HUES64 (cell line): ENCODE measurements around the gene INSM1.

Source experiments
- H3K27ac ChIP-seq: 2 replicates; pipeline ENCODE4 v1.7.0; 2013; ENCODE audit warnings: low read depth, low read length, inconsistent platforms
- H3K27me3 ChIP-seq: 2 replicates; pipeline ENCODE4 v1.6.1; 2013; ENCODE audit warnings: mild to moderate bottlenecking, low read length; ENCODE audit not compliant: insufficient read depth
- H3K36me3 ChIP-seq: 2 replicates; pipeline ENCODE4 v1.6.1; 2013; ENCODE audit warnings: mild to moderate bottlenecking, low read length; ENCODE audit not compliant: insufficient read depth
- H3K4me1 ChIP-seq: 2 replicates; pipeline ENCODE4 v1.6.1; 2013; ENCODE audit warnings: mild to moderate bottlenecking, low read length, moderate library complexity; ENCODE audit not compliant: insufficient read depth
- H3K4me3 ChIP-seq: 2 replicates; pipeline ENCODE4 v1.5.1; 2013; ENCODE audit warnings: mild to moderate bottlenecking, low read length, moderate library complexity
- H3K9ac ChIP-seq: 2 replicates; pipeline ENCODE4 v1.6.1; 2013; ENCODE audit warnings: mild to moderate bottlenecking, low read depth, low read length
- H3K9me3 ChIP-seq: 2 replicates; pipeline ENCODE4 v1.6.1; 2013; ENCODE audit warnings: low read depth, low read length; ENCODE audit not compliant: insufficient read depth
- WGBS: fragments of 150-250, 120-280 bp; methylation state at CpG from one replicate; pipeline ENCODE4 v1.1.7; 2013; ENCODE audit warnings: missing lambda C conversion rate; 5-methylcytosine and 5-hydroxymethylcytosine counted together

Gene INSM1

GRCh38 chr20:20362774-20363433, 5.0 kb upstream of the INSM1 start:
- no peak overlapping the region for H3K27ac ChIP-seq
- H3K36me3 ChIP-seq: no peaks in the 10 kb centered on the region
- H3K27me3 ChIP-seq: peaks cover 96% of the 10 kb centered on the region
- H3K9me3 ChIP-seq: no peaks in the 10 kb centered on the region
- H3K4me1 ChIP-seq: peaks cover 19% of the 10 kb centered on the region
- H3K9ac ChIP-seq: no peak overlapping the region
- peak overlapping the region; percentile 48 for H3K4me3 ChIP-seq
- 1% methylated on average over 16 of the region's 17 CpGs for WGBS

GRCh38 chr20:20363434-20363798, 4.5 kb upstream of the INSM1 start:
- Histone ChIP-seq H3K9ac (0 out of 2 replicates have a peak overlapping the region, but pooled peaks have one; percentile 24), H3K4me1 (peaks cover 19% of the 10 kb centered on the region), H3K27me3 (peaks cover 100% of the 10 kb centered on the region), H3K27ac (no peak overlapping the region), H3K4me3 (peak overlapping the region; percentile 48), H3K36me3 (no peaks in the 10 kb centered on the region), H3K9me3 (no peaks in the 10 kb centered on the region)
- WGBS: 1% methylated on average over 15 of the region's 15 CpGs

- H3K9ac ChIP-seq: peak overlapping the region; percentile 24; the same call in 1 of the 2 replicates
- H3K27me3 ChIP-seq: peaks cover 100% of the 10 kb centered on the region
- WGBS: under 1% methylated on average over 70 of the region's 70 CpGs
- no peaks in the 10 kb centered on the region for H3K36me3 ChIP-seq
- peak overlapping the region; percentile 48 for H3K4me3 ChIP-seq
- peaks cover 19% of the 10 kb centered on the region for H3K4me1 ChIP-seq
- H3K27ac ChIP-seq: no peak overlapping the region
- no peaks in the 10 kb centered on the region for H3K9me3 ChIP-seq
Observed at GRCh38 chr20:20363799-20364592, 3.9 kb upstream of the INSM1 start.

GRCh38 chr20:20364593-20365479, 3.1 kb upstream of the INSM1 start:
- H3K4me3 ChIP-seq: peak overlapping the region; percentile 48
- H3K9ac ChIP-seq: no peak overlapping the region
- H3K27me3 ChIP-seq: peaks cover 100% of the 10 kb centered on the region
- H3K4me1 ChIP-seq: peaks cover 19% of the 10 kb centered on the region
- no peaks in the 10 kb centered on the region for H3K36me3 ChIP-seq
- H3K9me3 ChIP-seq: no peaks in the 10 kb centered on the region
- no peak overlapping the region for H3K27ac ChIP-seq
- 1% methylated on average over 70 of the region's 70 CpGs for WGBS

GRCh38 chr20:20365480-20366161, 2.3 kb upstream of the INSM1 start:
- H3K27me3 ChIP-seq: peaks cover 100% of the 10 kb centered on the region
- H3K36me3 ChIP-seq: no peaks in the 10 kb centered on the region
- H3K9me3 ChIP-seq: no peaks in the 10 kb centered on the region
- H3K4me3 ChIP-seq: peak overlapping the region; percentile 48
- 4% methylated on average over 18 of the region's 18 CpGs for WGBS
- no peak overlapping the region for H3K27ac ChIP-seq
- H3K9ac ChIP-seq: no peak overlapping the region
- peaks cover 25% of the 10 kb centered on the region for H3K4me1 ChIP-seq

GRCh38 chr20:20366551-20366875, 1.4 kb upstream of the INSM1 start:
- under 1% methylated on average over 17 of the region's 19 CpGs for WGBS
- Histone ChIP-seq H3K4me1 (peaks cover 34% of the 10 kb centered on the region), H3K9ac (peak overlapping the region; percentile 39; the same call in 1 of the 2 replicates), H3K36me3 (no peaks in the 10 kb centered on the region), H3K4me3 (peak overlapping the region; percentile 39), H3K27ac (peak overlapping the region; percentile 41; the same call in 1 of the 2 replicates), H3K9me3 (no peaks in the 10 kb centered on the region), H3K27me3 (peaks cover 100% of the 10 kb centered on the region)

GRCh38 chr20:20366876-20367574, 879 bp upstream of the INSM1 start:
- WGBS: under 1% methylated on average over 63 of the region's 63 CpGs
- peak overlapping the region; percentile 39 for H3K4me3 ChIP-seq
- peaks cover 100% of the 10 kb centered on the region for H3K27me3 ChIP-seq
- H3K9me3 ChIP-seq: no peaks in the 10 kb centered on the region
- peak overlapping the region; percentile 39; the same call in 1 of the 2 replicates for H3K9ac ChIP-seq
- peak overlapping the region; percentile 41; the same call in 1 of the 2 replicates for H3K27ac ChIP-seq
- peaks cover 37% of the 10 kb centered on the region for H3K4me1 ChIP-seq
- H3K36me3 ChIP-seq: no peaks in the 10 kb centered on the region

GRCh38 chr20:20368418-20369249, 730 bp downstream of the INSM1 start:
- Histone ChIP-seq H3K27ac (no peak overlapping the region), H3K4me3 (peak overlapping the region; percentile 48), H3K4me1 (peaks cover 45% of the 10 kb centered on the region), H3K9ac (no peak overlapping the region), H3K9me3 (no peaks in the 10 kb centered on the region), H3K36me3 (no peaks in the 10 kb centered on the region), H3K27me3 (peaks cover 100% of the 10 kb centered on the region)
- under 1% methylated on average over 130 of the region's 130 CpGs for WGBS

GRCh38 chr20:20369250-20370093, 1.6 kb downstream of the INSM1 start:
- H3K27ac ChIP-seq: no peak overlapping the region
- H3K4me3 ChIP-seq: peak overlapping the region; percentile 48
- H3K36me3 ChIP-seq: no peaks in the 10 kb centered on the region
- under 1% methylated on average over 86 of the region's 86 CpGs for WGBS
- peaks cover 45% of the 10 kb centered on the region for H3K4me1 ChIP-seq
- H3K9me3 ChIP-seq: no peaks in the 10 kb centered on the region
- H3K27me3 ChIP-seq: peaks cover 100% of the 10 kb centered on the region
- H3K9ac ChIP-seq: no peak overlapping the region
